HEK293T (cell line): Measurements from ENCODE around the gene EBF3.

Source experiments
- CTCF ChIA-PET: fragments of 350-600 bp; formaldehyde crosslinking; extraction: SDS; loops from one replicate; lab custom pipeline; 2021; ENCODE audit warnings: antibody characterized with exemption, inconsistent platforms; lab: Yijun Ruan, JAX
- POLR2A ChIA-PET: fragments of 350-600 bp; formaldehyde crosslinking; extraction: SDS; loops from one replicate; lab custom pipeline; 2020; ENCODE audit warnings: antibody characterized with exemption, inconsistent platforms; lab: Yijun Ruan, JAX
- DNase-seq: peaks from one replicate; pipeline ENCODE4 v3.0.0; 2012; ENCODE audit warnings: mixed read lengths; ENCODE audit errors: extremely low spot score
- ARNT ChIP-seq: fragments of 450-650 bp; IDR thresholded peaks from 2 replicates; pipeline ENCODE4 v1.6.1; 2017; ENCODE audit warnings: mild to moderate bottlenecking
- BHLHE40 ChIP-seq: fragments of 450-650 bp; IDR thresholded peaks from 2 replicates; pipeline ENCODE4 v1.6.1; 2016; ENCODE audit warnings: mild to moderate bottlenecking, moderate library complexity, borderline replicate concordance
- CTBP1 ChIP-seq: fragments of 450-650 bp; IDR thresholded peaks from 2 replicates; pipeline ENCODE4 v1.6.1; 2016; ENCODE audit warnings: borderline replicate concordance
- ELF4 ChIP-seq: fragments of 450-650 bp; IDR thresholded peaks from 2 replicates; pipeline ENCODE4 v1.6.1; 2017; ENCODE audit warnings: antibody characterized with exemption
- FOXA1 ChIP-seq: fragments of 450-650 bp; IDR thresholded peaks from 2 replicates; pipeline ENCODE4 v1.6.1; 2016; ENCODE audit warnings: mild to moderate bottlenecking
- FOXK2 ChIP-seq: fragments of 450-650 bp; IDR thresholded peaks from 2 replicates; pipeline ENCODE4 v1.6.1; 2016; ENCODE audit warnings: mild to moderate bottlenecking
- FOXM1 ChIP-seq: fragments of 450-650 bp; IDR thresholded peaks from 2 replicates; pipeline ENCODE4 v1.6.1; 2017; ENCODE audit warnings: mild to moderate bottlenecking, borderline replicate concordance
- HDGF ChIP-seq: fragments of 450-650 bp; IDR thresholded peaks from 2 replicates; pipeline ENCODE4 v1.6.1; 2017; ENCODE audit warnings: antibody characterized with exemption, borderline replicate concordance
- L3MBTL2 ChIP-seq: fragments of 450-650 bp; conservative IDR thresholded peaks from 2 replicates; pipeline ENCODE4 v1.6.1; 2016; ENCODE audit warnings: mild to moderate bottlenecking
- LEF1 ChIP-seq: fragments of 450-650 bp; IDR thresholded peaks from 2 replicates; pipeline ENCODE4 v1.6.1; 2017; ENCODE audit warnings: mild to moderate bottlenecking, borderline replicate concordance
- NFRKB ChIP-seq: fragments of 450-650 bp; IDR thresholded peaks from 2 replicates; pipeline ENCODE4 v1.6.1; 2016; ENCODE audit warnings: mild to moderate bottlenecking, moderate library complexity
- PKNOX1 ChIP-seq: fragments of 450-650 bp; IDR thresholded peaks from 2 replicates; pipeline ENCODE4 v1.6.1; 2016
- SP1 ChIP-seq: fragments of 450-650 bp; IDR thresholded peaks from 2 replicates; pipeline ENCODE4 v1.6.1; 2017
- SUZ12 ChIP-seq: fragments of 450-650 bp; IDR thresholded peaks from 2 replicates; pipeline ENCODE4 v1.6.1; 2016; ENCODE audit warnings: mild to moderate bottlenecking
- TARDBP ChIP-seq: fragments of 450-650 bp; IDR thresholded peaks from 2 replicates; pipeline ENCODE4 v1.6.1; 2016
- ZNF384 ChIP-seq: fragments of 450-650 bp; IDR thresholded peaks from 2 replicates; pipeline ENCODE4 v1.6.1; 2016

Gene EBF3

GRCh38 chr10:129935867-129936152 lies 28.3 kb downstream of the EBF3 start:
- TF ChIP-seq ZNF384 (no peak), FOXA1 (no peak), BHLHE40 (no peak), TARDBP (no peak), SP1 (no peak), ARNT (no peak), ELF4 (no peak), FOXM1 (no peak), CTBP1 (no peak), L3MBTL2 (no peak), HDGF (no peak), NFRKB (no peak), FOXK2 (no peak)
- CTCF ChIA-PET = no interaction called here
- POLR2A ChIA-PET = no interaction called here
- no peak for DNase-seq

- TF ChIP-seq ARNT = no peak
- no peak for TF ChIP-seq CTBP1
- no peak for TF ChIP-seq LEF1
- no peak for DNase-seq
- CTCF ChIA-PET = no interaction called here
- POLR2A ChIA-PET = no interaction called here
Observed at GRCh38 chr10:129935102-129935866, 28.8 kb downstream of the EBF3 start.

- TF ChIP-seq HDGF (no peak), ZNF384 (no peak), BHLHE40 (no peak), ELF4 (no peak), SUZ12 (no peak), L3MBTL2 (no peak), LEF1 (no peak), ARNT (no peak), TARDBP (no peak), CTBP1 (no peak)
- DNase-seq = no peak
- POLR2A ChIA-PET = no interaction called here
- CTCF ChIA-PET = no interaction called here
Observed at GRCh38 chr10:129934196-129934925, 29.7 kb downstream of the EBF3 start.

DNA sequence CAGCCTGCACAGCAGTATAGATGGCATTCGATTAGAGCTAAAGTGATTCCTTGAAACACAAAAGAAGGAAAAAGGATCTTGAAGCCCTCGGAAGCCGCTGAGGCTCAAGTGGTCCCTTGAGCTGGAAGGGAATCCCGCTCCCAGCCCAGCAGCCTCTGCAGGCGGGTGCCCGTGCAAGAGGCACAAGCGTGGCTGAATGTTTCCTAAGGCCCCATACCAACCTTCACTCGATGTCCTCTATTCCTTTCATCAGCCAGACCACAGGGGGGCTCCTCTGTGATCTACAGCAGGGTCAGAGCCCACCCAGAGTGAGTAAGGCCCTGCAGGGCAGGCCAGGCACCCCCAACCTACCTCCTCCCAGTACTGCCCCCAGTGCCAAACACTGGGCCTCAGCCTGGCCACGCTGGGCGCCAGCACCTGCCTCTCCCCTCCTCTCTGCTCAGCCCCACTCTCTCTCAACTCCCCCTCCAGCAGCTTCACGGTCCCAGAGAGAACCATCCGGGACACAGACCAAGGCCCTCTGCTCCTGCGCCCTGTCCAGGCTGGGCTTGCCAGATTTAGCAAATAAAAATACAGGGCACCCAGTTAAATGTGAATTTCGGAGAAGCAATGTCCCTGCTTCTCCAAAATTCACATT lies 30.5 kb downstream of the EBF3 start:
- TF ChIP-seq ELF4 = no peak
- no peak for TF ChIP-seq CTBP1
- TF ChIP-seq BHLHE40 = no peak
- no peak for TF ChIP-seq FOXK2
- TF ChIP-seq LEF1 = no peak
- no peak for TF ChIP-seq L3MBTL2
- no peak for TF ChIP-seq SUZ12
- no peak for TF ChIP-seq TARDBP
- TF ChIP-seq FOXM1 = no peak
- TF ChIP-seq PKNOX1 = no peak
- TF ChIP-seq ARNT = no peak
- no peak for TF ChIP-seq ZNF384
- TF ChIP-seq NFRKB = no peak
- TF ChIP-seq HDGF = no peak
- TF ChIP-seq FOXA1 = no peak
- no peak for TF ChIP-seq SP1
- POLR2A ChIA-PET = no interaction called here
- DNase-seq = no peak
- CTCF ChIA-PET = no interaction called here

DNA sequence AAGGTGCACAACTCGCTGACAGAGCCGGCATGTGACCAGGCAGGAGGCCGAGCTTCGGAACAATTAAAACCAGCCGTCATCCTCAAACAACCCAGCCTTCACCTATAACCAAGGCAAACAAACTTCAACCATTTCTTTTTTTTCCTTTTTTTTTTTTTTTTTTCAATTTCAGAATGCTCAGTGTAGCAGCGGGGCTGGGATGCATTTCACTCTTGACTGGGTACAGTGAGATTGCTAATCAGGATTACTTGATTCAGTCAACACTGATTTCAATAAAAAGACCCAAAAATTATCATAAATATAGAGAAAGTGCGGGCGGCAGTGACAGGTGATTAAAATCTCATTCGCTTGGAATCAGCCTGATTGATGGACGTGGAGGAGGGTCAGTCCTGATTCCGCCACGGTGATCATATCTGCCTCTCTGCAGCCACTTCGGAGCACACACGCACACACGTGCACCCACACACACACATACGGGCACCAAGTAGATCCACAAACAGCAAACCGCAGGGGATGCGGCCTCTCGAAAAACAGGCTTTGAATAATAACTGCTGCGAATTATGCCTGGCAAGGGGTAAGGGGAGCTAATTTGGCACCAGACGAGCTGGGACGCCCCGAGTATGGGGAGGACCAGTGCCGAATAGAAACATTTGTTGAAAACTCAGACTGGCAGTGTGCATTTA lies 31.2 kb downstream of the EBF3 start:
- no peak for TF ChIP-seq L3MBTL2
- TF ChIP-seq HDGF = no peak
- TF ChIP-seq ARNT = no peak
- TF ChIP-seq ZNF384 = no peak
- no peak for TF ChIP-seq CTBP1
- TF ChIP-seq TARDBP = no peak
- CTCF ChIA-PET = no interaction called here

DNA sequence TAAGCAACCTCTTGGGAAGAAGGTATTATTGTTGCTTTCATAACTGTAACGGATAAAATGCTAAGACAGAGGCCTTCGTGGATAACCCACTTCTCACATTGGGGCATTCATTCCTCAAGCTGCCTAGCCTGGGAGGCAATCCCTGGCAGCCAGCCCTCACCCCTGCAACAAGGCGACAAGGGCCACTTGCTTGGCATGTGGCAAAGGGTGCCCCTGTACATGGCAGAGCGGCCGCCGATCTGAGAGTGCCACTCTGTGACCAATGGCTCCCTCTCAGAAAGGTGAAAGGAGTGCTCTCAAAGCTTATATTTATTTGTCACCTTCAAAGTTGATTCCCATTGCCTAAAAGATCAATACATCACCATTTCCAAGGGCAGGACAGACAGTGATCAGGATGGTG lies 31.9 kb downstream of the EBF3 start:
- TF ChIP-seq PKNOX1 (no peak), ZNF384 (no peak), BHLHE40 (no peak), TARDBP (no peak)
- CTCF ChIA-PET = no interaction called here
- POLR2A ChIA-PET = no interaction called here
- DNase-seq = no peak

More for the DNA sequence above, 31.2 kb downstream of the EBF3 start:
- POLR2A ChIA-PET = no interaction called here
- DNase-seq = no peak
